KOPT-K1 (cell line): ENCODE measurements around the gene TBC1D19.

Experiments
- H3K27ac ChIP-seq: fragments of 200-600 bp; sonication (generic); 2 replicates; pipeline ENCODE4 v1.5.1; 2016; ENCODE audit warnings: antibody characterized with exemption, mild to moderate bottlenecking, low read depth, low read length; ENCODE audit not compliant: poor library complexity, severe bottlenecking
- H3K36me3 ChIP-seq: fragments of 200-600 bp; sonication (generic); 2 replicates; pipeline ENCODE4 v1.5.1; 2017; ENCODE audit warnings: antibody characterized with exemption, mild to moderate bottlenecking, low read length, moderate library complexity; ENCODE audit not compliant: insufficient read depth
- H3K9me3 ChIP-seq: fragments of 200-600 bp; sonication (generic); 2 replicates; pipeline ENCODE4 v1.5.1; 2017; ENCODE audit warnings: antibody characterized with exemption, low read length, mild to moderate bottlenecking; ENCODE audit not compliant: insufficient read depth, poor library complexity, severe bottlenecking

TBC1D19 gene

DNA sequence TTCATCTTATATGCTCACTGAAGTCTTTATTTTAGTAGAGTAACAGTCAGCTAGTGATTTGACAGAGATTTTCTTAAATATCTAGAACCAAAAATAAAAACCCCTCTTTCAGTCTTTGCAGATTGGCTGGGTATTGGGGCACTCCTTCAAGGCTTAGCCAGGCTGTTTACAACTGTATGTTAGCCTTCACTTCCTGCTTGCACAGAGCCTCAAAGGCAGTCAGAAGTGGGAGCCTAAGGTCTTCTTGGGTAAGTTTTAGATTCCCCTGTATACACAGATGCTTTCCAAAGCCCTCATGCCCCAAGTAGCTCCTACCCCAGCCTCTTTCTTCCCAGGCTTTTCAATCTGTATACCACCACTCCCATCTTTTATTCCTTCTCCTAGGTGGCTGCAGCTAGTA lies 140.7 kb downstream of the TBC1D19 start:
- Histone ChIP-seq H3K27ac (no peak overlapping the region), H3K36me3 (no peaks in the 10 kb centered on the region), H3K9me3 (no peaks in the 10 kb centered on the region)

DNA sequence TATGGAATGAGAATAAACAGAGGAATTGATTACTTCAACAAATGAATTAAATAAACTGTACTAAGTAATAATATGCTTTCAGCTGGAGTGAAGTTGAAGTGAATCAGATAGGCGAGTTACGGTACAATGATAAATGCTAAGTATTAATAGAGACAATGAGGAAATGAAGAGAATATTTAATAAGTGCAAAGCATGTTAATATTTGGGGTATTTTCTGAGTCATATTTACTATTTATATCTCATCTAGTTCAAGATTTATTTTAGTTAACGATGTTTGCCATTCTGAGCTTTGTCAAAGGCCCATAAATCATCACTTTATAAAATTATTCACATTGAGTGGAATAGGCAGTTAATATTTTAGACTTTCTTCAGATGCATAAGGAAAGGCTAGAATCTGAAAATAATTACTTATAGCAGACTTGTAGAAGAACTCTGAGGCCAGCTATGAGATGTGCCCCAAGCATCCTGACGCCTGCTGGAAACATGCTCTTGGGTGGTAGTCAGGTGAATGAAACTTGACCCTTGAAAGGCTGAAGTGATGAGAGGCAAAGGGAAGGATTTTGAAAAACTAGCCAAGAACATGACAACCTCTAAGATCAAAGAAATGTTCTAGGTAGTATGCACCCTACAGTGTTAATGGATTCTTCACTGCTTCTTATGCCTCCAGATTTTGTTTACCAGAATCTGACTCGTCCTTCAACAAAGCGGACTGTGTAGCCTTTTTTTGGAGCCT lies 142.9 kb downstream of the TBC1D19 start:
- H3K36me3 ChIP-seq, result no peaks in the 10 kb centered on the region

DNA sequence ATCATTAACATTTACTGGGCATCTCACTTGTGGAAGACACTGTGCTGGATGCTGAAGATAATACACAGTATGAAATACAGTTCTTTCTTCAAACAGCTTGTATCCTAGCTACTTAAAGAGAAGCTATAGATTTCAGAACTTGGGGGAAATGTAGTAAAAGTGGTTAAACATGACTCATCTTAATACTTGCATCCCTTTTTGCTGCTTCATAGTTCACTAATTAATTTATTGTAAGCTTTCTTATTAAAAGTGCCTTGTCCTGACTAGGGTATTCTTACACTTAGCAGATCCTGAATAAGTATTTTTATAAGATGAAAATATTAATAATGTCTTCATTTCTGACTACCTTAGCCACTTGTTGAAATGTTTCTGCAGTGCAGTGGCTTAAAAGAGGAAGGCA lies 144.0 kb downstream of the TBC1D19 start:
- Histone ChIP-seq H3K36me3 (no peaks in the 10 kb centered on the region), H3K9me3 (no peaks in the 10 kb centered on the region), H3K27ac (no peak overlapping the region)

More for the DNA sequence above, 142.9 kb downstream of the TBC1D19 start:
- H3K27ac ChIP-seq, result no peak overlapping the region
- no peaks in the 10 kb centered on the region for H3K9me3 ChIP-seq

DNA sequence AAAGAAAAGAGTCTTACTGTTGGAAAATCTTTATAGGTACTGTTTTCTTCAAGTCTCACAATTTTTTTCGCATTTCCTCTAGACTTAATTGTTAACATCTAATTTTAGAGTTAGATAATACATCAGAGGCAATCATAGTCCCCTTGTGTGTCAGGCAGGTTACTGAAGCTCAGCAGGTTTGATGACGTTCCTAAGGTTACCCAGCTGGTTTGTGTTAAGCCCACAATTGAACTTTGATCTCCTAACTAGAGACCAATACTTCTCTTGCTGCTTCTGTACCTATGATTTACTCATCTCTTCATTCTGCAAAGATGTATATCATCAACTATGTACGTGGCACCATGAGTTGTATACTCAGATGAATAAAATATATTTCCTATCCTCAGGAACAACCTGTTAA lies 145.1 kb downstream of the TBC1D19 start:
- Histone ChIP-seq H3K27ac (no peak overlapping the region), H3K36me3 (no peaks in the 10 kb centered on the region)

DNA sequence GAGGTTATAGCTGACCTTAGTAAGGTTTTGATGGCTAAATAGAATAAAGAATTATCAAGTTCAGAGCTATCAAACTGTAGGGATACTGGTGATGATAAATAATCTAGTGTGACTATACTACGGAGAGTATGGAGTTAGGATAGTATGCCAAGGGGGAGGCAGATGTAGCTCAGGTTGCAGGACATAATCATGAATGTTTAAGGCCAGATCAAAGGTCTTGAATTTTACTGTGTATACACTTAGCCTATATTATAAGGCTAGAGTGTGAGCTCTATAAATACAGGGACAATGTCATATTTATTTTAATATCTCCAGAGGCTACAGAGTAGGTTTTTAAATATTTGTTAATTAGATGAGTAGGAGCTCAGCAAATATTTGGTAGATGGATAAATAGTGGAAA lies 145.7 kb downstream of the TBC1D19 start:
- H3K27ac ChIP-seq, result no peak overlapping the region
- no peaks in the 10 kb centered on the region for H3K36me3 ChIP-seq
- no peaks in the 10 kb centered on the region for H3K9me3 ChIP-seq

More for the DNA sequence above, 145.1 kb downstream of the TBC1D19 start:
- H3K9me3 ChIP-seq, result no peaks in the 10 kb centered on the region

DNA sequence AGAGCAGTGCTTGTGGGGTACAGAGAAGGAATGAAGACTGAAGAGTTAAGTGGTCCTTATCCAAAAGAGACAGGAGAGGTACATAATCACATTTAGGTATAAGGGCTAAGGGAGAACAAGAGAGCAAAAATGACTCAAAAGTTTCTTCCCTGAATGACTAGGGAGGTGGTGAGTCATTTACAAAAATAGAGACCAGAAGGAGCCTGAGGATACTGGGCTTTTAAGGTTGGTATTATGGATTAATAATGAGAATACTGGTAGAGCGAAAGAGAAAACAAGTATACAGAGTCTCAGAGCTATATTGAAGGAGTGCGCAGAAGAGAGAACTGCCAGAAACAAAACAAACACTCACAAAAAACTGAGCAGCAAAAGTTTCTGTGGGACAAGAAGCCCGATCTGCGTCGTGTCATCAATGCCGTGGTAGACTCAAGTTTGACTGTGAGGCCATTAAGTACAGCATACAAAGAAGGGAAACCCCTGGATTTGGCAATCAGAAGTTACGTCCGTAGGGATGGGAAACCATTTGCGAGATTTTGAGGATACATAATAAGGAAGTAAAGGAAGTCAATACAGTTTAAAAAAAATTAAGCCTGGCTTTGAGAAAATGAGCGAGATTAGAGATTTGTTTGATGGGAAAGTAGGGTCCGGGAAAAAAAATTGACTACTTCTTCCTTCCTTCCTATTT lies 147.6 kb downstream of the TBC1D19 start:
- Histone ChIP-seq H3K36me3 (no peaks in the 10 kb centered on the region), H3K27ac (no peak overlapping the region)

DNA sequence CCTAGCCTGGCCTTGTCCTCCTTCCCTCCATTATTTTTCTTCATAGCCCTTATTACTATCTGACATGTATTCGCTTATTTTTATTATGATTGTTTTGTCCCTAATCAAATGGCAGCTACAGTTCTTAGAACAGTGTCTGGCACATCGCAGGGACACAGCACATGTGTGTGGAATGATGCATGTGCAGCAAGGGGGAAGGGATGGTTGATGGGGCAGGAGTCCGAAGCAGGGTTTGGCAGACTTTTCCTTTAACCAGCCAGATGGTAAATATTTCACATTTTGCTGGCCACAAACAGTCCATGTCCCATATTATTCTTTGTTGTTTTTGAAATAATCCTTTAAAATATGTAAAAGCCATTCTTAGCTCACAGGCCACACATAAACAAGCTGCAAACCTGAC lies 148.5 kb downstream of the TBC1D19 start:
- Histone ChIP-seq H3K36me3 (no peaks in the 10 kb centered on the region), H3K9me3 (no peaks in the 10 kb centered on the region), H3K27ac (no peak overlapping the region)

More for the DNA sequence above, 147.6 kb downstream of the TBC1D19 start:
- H3K9me3 ChIP-seq, result no peaks in the 10 kb centered on the region

DNA sequence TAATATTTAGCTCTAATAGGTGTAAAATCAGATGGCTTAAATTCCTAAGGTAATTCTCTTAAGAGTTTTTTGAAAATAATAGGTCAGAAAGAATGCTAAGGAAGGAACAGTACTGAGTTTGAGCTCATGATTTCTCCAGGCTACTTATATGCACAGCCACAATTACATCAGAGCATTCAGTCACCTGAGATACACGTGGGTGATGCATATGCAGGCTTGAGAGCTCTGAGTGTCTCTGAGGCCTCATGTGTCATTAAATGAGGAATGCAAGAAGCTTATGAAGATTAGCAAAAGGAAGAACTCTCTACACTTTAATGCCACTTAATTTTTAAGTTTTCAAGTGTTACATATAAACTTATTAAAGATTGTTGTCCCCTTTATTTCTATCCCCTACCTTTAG lies 152.7 kb downstream of the TBC1D19 start:
- Histone ChIP-seq H3K27ac (no peak overlapping the region), H3K9me3 (no peaks in the 10 kb centered on the region), H3K36me3 (no peaks in the 10 kb centered on the region)

DNA sequence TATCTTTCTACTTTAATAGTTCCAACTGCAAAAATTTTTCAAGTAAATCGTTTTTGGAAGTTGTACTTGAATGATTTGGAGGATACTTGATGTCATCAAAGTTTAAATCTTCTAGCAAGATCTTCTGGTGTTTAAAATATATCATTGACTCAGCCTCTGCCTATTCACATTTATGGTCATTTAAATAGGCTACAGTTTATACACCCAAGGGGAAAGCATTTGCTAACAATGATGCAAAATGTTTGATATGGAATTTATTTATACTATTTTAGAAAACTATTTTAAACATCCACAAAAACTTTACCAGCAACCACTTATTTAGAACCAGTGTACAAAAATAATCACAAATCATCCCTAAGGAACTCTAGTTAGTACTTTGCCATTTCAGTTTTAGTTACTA lies 153.5 kb downstream of the TBC1D19 start:
- Histone ChIP-seq H3K27ac (no peak overlapping the region), H3K9me3 (no peaks in the 10 kb centered on the region), H3K36me3 (no peaks in the 10 kb centered on the region)

DNA sequence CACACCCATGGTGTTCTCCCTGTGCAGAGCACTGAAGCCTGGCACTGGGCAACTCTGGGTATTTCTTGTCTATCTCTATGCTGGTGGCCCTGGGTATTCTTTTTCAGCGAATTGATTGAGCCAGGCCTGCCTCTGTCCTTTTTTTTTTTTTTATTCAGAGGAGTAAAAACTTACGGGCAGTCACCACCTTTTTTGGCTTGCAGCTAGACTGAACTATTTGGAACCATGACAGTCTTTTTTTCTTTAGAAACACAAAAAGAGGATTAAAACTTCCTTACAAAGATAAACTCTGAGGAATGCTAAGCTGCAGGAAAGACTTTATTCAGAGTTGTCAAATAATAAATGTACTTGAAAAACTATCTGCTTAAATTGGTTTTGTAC lies 157.6 kb downstream of the TBC1D19 start:
- Histone ChIP-seq H3K9me3 (no peaks in the 10 kb centered on the region), H3K36me3 (no peaks in the 10 kb centered on the region), H3K27ac (no peak overlapping the region)

DNA sequence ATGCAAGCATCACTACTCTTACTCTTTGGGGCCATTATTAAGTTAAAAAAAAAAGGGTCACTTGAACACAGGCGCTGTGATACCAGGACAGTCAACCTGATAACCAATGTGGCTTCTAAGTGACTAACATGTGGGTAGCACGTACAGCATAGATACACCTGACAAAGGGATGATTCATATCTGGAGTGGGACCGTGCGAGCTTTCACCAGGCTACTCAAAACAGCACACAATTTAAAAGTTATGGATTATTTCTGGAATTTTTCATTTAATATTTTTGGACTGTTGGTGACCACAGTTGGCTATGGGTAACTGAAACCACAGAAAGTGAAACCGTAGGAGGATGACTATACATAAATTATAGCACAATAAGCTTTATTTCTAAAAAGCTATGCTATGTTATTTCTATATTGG lies 162.9 kb downstream of the TBC1D19 start:
- Histone ChIP-seq H3K9me3 (no peaks in the 10 kb centered on the region), H3K27ac (no peak overlapping the region), H3K36me3 (no peaks in the 10 kb centered on the region)

DNA sequence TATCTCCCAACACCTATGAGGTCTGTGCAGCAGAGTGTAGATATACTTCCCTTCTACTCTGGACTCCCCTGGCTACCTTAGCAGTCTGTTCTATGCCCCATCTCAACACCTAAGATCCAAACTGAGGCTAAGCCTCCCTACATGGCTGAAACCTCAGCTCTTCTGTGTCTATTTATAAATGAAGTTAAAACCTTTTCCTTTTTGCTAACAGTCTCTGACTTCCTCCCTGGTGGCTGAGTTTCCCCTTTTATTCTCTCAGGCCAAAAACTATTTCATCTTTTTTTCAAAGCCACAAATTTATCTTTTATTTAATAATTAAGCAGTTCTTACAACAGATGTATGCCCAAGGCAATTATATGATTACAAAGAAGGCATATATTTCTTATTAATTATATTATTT lies 164.9 kb downstream of the TBC1D19 start:
- no peak overlapping the region for H3K27ac ChIP-seq

DNA sequence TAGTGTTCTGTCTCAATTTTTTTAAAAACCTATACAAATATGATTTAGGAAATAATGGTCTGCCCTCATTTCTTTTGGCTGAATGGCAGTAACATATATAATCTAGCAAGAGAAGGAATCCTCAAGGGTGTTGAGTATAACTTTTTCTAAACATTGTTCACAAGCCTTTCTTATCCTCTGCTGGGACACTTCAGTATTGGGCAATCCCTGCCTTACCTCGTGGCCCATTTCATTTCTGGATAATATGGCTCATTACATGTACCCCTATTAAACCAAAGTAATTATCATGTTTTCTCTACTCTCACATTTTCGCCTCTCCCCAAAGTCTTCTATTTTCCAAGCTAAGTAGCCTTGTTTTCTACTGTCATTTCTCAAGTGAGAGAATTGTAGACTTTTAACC lies 166.0 kb downstream of the TBC1D19 start:
- Histone ChIP-seq H3K9me3 (no peaks in the 10 kb centered on the region), H3K36me3 (no peaks in the 10 kb centered on the region), H3K27ac (no peak overlapping the region)

More for the DNA sequence above, 164.9 kb downstream of the TBC1D19 start:
- no peaks in the 10 kb centered on the region for H3K9me3 ChIP-seq
- no peaks in the 10 kb centered on the region for H3K36me3 ChIP-seq

DNA sequence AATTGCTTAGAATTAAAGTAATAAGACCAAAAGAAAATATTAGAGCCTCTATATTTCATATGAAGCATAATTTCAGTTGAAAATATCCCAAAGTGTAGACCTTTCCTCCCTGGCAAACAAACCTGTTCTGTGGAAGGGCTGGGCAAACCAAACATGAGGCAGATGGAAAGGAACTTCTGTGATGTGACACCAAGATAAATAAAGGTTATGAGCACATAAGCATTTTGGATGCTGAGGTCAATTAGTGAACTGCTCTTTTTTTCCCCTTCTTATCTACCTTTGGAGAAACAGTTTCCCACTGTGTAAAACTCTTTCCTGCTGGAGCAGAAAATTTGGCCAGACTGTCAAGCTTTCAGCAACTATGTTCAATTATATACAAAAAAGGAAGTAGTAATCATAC lies 167.1 kb downstream of the TBC1D19 start:
- H3K27ac ChIP-seq, result no peak overlapping the region
- no peaks in the 10 kb centered on the region for H3K9me3 ChIP-seq
- H3K36me3 ChIP-seq, result no peaks in the 10 kb centered on the region

DNA sequence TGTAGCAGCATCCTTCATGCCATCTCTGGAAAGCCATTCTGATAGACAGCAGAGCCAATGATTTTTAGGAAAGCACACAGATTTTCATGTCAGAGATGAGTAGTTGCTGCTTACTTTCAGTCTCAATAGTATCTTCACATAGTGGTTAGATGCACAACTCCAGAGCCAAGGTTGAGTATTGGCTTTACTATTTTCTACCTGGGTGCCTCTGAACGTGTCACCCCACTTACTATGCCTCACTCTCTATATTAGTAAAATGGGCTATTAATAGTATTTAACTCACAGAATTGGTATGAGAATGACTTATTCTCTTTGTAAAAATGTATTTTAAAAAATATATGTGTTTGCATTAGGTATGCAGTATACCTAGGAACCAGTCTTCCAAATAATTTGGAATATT lies 168.0 kb downstream of the TBC1D19 start:
- Histone ChIP-seq H3K27ac (no peak overlapping the region), H3K9me3 (no peaks in the 10 kb centered on the region), H3K36me3 (no peaks in the 10 kb centered on the region)

DNA sequence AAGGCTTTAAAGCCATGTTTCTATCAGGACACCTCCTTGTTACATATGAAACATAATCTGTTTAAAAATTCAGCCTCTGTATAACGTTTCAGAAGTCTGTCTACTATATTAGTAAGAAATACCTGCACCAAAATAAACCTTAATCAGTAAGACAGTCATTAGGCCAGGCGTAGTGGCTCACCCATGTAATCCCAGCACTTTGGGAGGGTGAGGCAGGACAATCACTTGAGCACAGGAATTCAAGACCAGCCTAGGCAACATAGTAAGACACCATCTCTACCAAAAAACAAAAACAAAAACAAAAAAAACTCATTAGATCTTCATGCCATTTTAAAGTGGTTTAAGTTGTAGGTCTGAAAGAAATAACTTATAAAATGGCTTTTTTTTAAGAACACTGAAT lies 169.3 kb downstream of the TBC1D19 start:
- no peaks in the 10 kb centered on the region for H3K36me3 ChIP-seq
- H3K9me3 ChIP-seq, result no peaks in the 10 kb centered on the region
- no peak overlapping the region for H3K27ac ChIP-seq
